B cell (primary cell): ENCODE measurements around the gene SNRPB2.

Source experiments
- CTCF ChIP-seq: fragments of 200-600 bp; IDR thresholded peaks from one replicate; pipeline ENCODE4 v1.8.0; 2022; ENCODE audit warnings: antibody characterized with exemption, mild to moderate bottlenecking
- EZH2 ChIP-seq: IDR thresholded peaks from 2 replicates; pipeline ENCODE4 v1.6.1; 2012; ENCODE audit warnings: borderline replicate concordance, low read depth, mild to moderate bottlenecking, moderate library complexity, low read length; ENCODE audit not compliant: insufficient read depth, poor library complexity, severe bottlenecking

GRCh38 chr20:16748308-16748900, 18.6 kb downstream of the SNRPB2 start, which contains the start of gene OTOR:
- TF ChIP-seq CTCF (no peak), EZH2 (no peak)
